ENCODE data around the gene TCERG1L. TPM values are rescaled to one million over a fixed set of nuclear protein-coding genes. Genes with fewer than 3 reads are reported as not detected.
A peak's percentile ranks its signal among the peaks of the same experiment; 100 is the strongest.

TCERG1L gene
- total and polyA plus RNA-seq, 9 of the 15 experiments (the other 6 are each of a cell fraction or from before 2014, with no cell fraction given): not detected

DNA sequence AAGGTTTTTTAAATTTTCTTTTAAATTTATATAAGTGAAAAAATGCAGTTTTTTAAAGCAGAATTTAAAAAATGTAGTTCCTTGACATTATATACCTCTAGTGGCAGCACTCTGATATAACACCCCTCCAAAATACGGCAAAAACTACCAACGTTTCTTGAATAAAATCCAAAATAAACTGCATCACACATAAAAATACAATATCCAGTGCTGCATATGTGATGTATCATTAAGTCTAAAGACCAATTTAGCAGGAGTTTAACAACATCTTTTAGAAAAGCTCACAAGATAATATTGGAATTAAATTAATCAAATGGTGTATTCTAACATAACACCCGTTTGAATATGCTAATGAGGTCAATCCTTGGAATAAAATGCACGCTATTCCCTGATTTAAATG lies 1.4 kb downstream of the TCERG1L start:
- no TSS peak for BruUV-seq (replicated peaks)
- POLR2A ChIA-PET: no interaction called here
- Histone ChIP-seq H3K79me2 (ENCODE audit: control insufficient read depth, insufficient read depth, low read length) (no peaks in the 10 kb centered on the region), H2AFZ (ENCODE audit: low read depth, low read length) (no peak overlapping the region), H3K4me2 (ENCODE audit: insufficient read depth, low read length) (no peak overlapping the region), H3K9ac (ENCODE audit: insufficient read depth in 1 of 2, low read depth in 2 of 2, low read length in 2 of 2) (no peak overlapping the region), H3K9me1 (ENCODE audit: control insufficient read depth, insufficient read depth, low read length) (no peaks in the 10 kb centered on the region), H3K27ac (ENCODE audit: extremely low read depth, low read depth, low read length) (no peak overlapping the region), H3K27me3 (ENCODE audit: control insufficient read depth in 2 of 2, insufficient read depth in 2 of 2, low read length in 2 of 2) (no peaks in the 10 kb centered on the region), H3K4me1 (replicated peaks in 1 of 2; ENCODE audit: control insufficient read depth in 2 of 2, insufficient read depth in 2 of 2, low read length in 2 of 2) (no peaks in the 10 kb centered on the region), H4K20me1 (replicated peaks; ENCODE audit: control insufficient read depth, insufficient read depth, low read length) (no peaks in the 10 kb centered on the region), H3K36me3 (ENCODE audit: control insufficient read depth, insufficient read depth, low read length) (no peaks in the 10 kb centered on the region), H3K4me3 (no peak overlapping the region), H3K9me3 (replicated peaks; ENCODE audit: control insufficient read depth, insufficient read depth, low read depth, low read length) (no peaks in the 10 kb centered on the region)
- DNase-seq (ENCODE audit: extremely low read depth in 1 of 4, low spot score in 3 of 4) (peak in 1 of 4 experiments; percentile 12), ATAC-seq (no peak), FAIRE-seq (no peak)
- CTCF ChIA-PET (ENCODE audit: low intra/inter-chr PET ratio): no interaction called here
- in situ Hi-C loops (cut with MboI): no loop called here
- TF ChIP-seq ZZZ3 (IDR thresholded peaks at IDR 0.05): no peak
- no peak for TF ChIP-seq HDAC8 (tag; IDR thresholded peaks at IDR 0.05)
- TF ChIP-seq ZNF316 (IDR thresholded peaks at IDR 0.05): no peak
- TF ChIP-seq SMAD2 (IDR thresholded peaks at IDR 0.05; ENCODE audit: low read depth, low read length): no peak
- no peak for TF ChIP-seq CGGBP1 (CRISPR knock-in tag; IDR thresholded peaks at IDR 0.05)
- TF ChIP-seq MITF (IDR thresholded peaks at IDR 0.05): no peak
- no peak for TF ChIP-seq MYBL2 (IDR thresholded peaks at IDR 0.05; ENCODE audit: low read depth)
- TF ChIP-seq MYBL2 (CRISPR knock-in tag; IDR thresholded peaks at IDR 0.05; ENCODE audit: borderline replicate concordance): no peak
- TF ChIP-seq XRCC4 (IDR thresholded peaks at IDR 0.05; ENCODE audit: extremely low read depth, insufficient read depth, insufficient read length): no peak
- intact Hi-C loops (cut with micrococcal nuclease): no loop called here
- 0% methylated on average over 3 of the region's 4 CpGs for WGBS (ENCODE audit: insufficient coverage, low coverage, missing lambda C conversion rate)
